ENCODE results near the gene CRTAP.
"Not testable (repeated sequence)": the region's sequence is repeated elsewhere in the genome, so short reads cannot be mapped to it uniquely, and the experiment has no call there.

CRTAP gene

GRCh38 chr3:33173672-33174071 is 59.9 kb downstream of the CRTAP start:
- Histone ChIP-seq H3K36me3 (ENCODE audit: control insufficient read depth in 2 of 2, insufficient read depth in 2 of 2, low read length in 2 of 2) (no peaks in the 10 kb centered on the region), H3K9me3 (ENCODE audit: control insufficient read depth in 2 of 2, low read length in 2 of 2) (peaks cover 0 to 3% of the 10 kb centered on the region in 2 donors), H3K4me1 (ENCODE audit: control insufficient read depth, insufficient read depth, low read length) (peaks cover 3% of the 10 kb centered on the region), H3K9ac (ENCODE audit: low read length in 2 of 2) (no peak overlapping the region), H3K4me3 (ENCODE audit: low read length in 2 of 2) (no peak overlapping the region), H3K27me3 (ENCODE audit: control insufficient read depth in 1 of 2, insufficient read depth in 2 of 2, low read length in 2 of 2) (no peaks in the 10 kb centered on the region), H3K27ac (ENCODE audit: low read length) (no peak overlapping the region)

DNA sequence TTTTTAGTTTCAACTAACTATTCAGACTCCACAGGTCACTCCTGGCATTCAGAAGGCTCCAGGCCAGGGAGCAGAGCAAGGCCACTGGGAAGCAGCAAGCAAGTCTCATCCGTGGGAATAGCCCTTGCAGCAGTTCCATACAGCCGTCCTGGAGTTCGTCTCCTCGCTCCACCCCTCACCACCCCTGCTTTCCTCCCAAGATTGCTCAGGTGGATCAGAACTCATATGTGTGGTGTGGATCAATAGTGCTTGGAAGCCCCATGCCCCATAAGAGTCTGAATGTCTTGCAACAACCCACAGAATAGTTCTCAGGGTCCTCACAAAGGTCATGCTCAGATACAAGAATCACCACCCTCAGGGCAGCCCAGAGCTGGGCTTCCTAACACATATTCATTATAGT is 60.3 kb downstream of the CRTAP start:
- Histone ChIP-seq H3K27ac (ENCODE audit: low read length) (no peak overlapping the region), H3K36me3 (ENCODE audit: control insufficient read depth in 2 of 2, insufficient read depth in 2 of 2, low read length in 2 of 2) (no peaks in the 10 kb centered on the region), H3K9ac (ENCODE audit: low read length in 2 of 2) (no peak overlapping the region), H3K27me3 (ENCODE audit: control insufficient read depth in 1 of 2, insufficient read depth in 2 of 2, low read length in 2 of 2) (no peaks in the 10 kb centered on the region), H3K4me1 (ENCODE audit: control insufficient read depth, insufficient read depth, low read length) (peaks cover 3% of the 10 kb centered on the region), H3K4me3 (ENCODE audit: low read length in 2 of 2) (no peak overlapping the region), H3K9me3 (ENCODE audit: control insufficient read depth in 2 of 2, low read length in 2 of 2) (peaks cover 2 to 3% of the 10 kb centered on the region in 2 donors)

DNA sequence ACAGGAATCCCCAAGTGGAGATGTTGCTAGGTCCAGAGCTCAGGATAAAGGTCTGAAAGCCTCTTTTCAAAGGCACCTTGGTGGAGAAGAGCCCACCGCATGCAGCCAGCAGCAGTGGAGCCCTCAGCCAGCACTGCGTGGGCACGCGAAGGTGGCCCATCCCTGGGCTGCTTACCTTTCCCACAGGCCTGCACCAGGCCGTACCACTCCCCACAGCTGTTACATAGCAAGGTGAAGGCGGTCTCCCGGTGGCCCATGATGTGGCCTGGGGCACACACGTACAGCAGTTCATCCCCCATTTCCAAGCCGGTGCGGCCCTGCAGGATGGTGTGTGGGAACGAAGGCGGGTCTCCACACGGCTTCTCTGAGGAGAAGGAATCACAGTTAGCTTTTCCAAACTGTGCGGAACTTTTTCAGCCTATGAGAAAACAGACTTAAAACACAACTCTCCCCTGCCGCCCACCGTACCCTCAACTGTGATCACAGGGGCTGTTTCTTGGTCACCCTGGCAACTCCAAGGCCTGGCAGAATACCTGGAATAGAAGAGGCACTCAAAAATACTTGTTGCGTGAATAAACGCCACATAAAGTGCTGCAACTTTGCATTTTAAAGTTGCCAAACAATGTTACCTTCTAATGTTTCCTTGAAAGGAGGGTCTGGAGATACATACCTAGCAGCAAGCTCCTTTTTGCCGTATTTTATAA is 61.0 kb downstream of the CRTAP start:
- Histone ChIP-seq H3K4me1 (ENCODE audit: control insufficient read depth, insufficient read depth, low read length) (no peaks in the 10 kb centered on the region), H3K27me3 (ENCODE audit: control insufficient read depth in 1 of 2, insufficient read depth in 2 of 2, low read length in 2 of 2) (no peaks in the 10 kb centered on the region)

DNA sequence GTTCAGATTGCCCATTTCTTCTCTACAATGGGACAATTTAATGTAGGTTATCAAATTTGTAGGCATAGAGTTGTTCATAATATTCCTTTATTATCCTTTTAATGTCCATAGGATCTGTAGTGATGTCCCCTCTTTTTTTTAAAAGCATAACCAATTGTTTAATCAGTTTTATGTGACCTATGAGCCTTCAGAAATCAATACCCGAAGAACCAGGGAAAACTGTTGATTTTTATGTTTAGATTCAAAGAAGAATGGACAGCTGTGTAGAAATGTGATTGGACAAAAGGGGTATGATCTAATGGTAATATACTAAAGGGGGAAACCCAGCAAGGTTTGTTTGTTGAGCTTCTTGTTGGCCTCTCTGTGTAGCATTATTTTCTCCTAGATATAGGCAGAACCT is 65.3 kb downstream of the CRTAP start:
- Histone ChIP-seq H3K4me3 (ENCODE audit: low read length in 2 of 2) (no peak overlapping the region), H3K27me3 (ENCODE audit: control insufficient read depth in 1 of 2, insufficient read depth in 2 of 2, low read length in 2 of 2) (no peaks in the 10 kb centered on the region), H3K9ac (ENCODE audit: low read length in 2 of 2) (no peak overlapping the region), H3K36me3 (ENCODE audit: control insufficient read depth in 2 of 2, insufficient read depth in 2 of 2, low read length in 2 of 2) (no peaks in the 10 kb centered on the region), H3K27ac (ENCODE audit: low read length) (no peak overlapping the region), H3K9me3 (ENCODE audit: control insufficient read depth in 2 of 2, low read length in 2 of 2) (peaks cover 2 to 3% of the 10 kb centered on the region in 2 donors), H3K4me1 (ENCODE audit: control insufficient read depth, insufficient read depth, low read length) (no peaks in the 10 kb centered on the region)

More for the DNA sequence above, 61.0 kb downstream of the CRTAP start:
- peaks cover 2 to 3% of the 10 kb centered on the region in 2 donors for H3K9me3 ChIP-seq (ENCODE audit: control insufficient read depth in 2 of 2, low read length in 2 of 2)
- no peak overlapping the region for H3K9ac ChIP-seq (ENCODE audit: low read length in 2 of 2)
- H3K4me3 ChIP-seq (ENCODE audit: low read length in 2 of 2) = no peak overlapping the region
- no peak overlapping the region for H3K27ac ChIP-seq (ENCODE audit: low read length)
- no peaks in the 10 kb centered on the region for H3K36me3 ChIP-seq (ENCODE audit: control insufficient read depth in 2 of 2, insufficient read depth in 2 of 2, low read length in 2 of 2)

DNA sequence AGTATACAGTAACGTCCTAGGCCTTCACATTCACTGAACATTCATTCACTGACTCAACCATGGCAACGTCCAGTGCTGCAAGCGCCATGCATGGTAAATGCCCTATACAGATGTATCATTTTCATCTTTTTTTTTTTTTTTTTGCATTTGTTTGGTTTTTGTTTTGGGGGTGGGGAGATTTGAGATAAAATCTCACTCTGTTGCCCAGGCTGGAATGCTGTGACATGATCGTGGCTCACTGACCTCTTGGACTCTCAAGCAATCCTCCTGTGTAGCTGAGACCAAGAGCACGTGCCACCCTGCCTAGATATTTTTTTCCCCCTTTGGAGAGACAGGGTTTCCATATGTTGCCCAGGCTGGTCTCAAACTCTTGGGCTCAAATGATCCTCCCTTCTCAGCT is 67.4 kb downstream of the CRTAP start:
- no peak overlapping the region for H3K4me3 ChIP-seq (ENCODE audit: low read length in 2 of 2)

GRCh38 chr3:33181641-33182040 is 67.8 kb downstream of the CRTAP start:
- H3K9me3 ChIP-seq (ENCODE audit: control insufficient read depth in 2 of 2, low read length in 2 of 2); H3K27ac ChIP-seq (ENCODE audit: low read length); H3K27me3 ChIP-seq (ENCODE audit: control insufficient read depth in 1 of 2, insufficient read depth in 2 of 2, low read length in 2 of 2): not testable (repeated sequence)

More for the DNA sequence above, 67.4 kb downstream of the CRTAP start:
- no peaks in the 10 kb centered on the region for H3K27me3 ChIP-seq (ENCODE audit: control insufficient read depth in 1 of 2, insufficient read depth in 2 of 2, low read length in 2 of 2)
- H3K4me1 ChIP-seq (ENCODE audit: control insufficient read depth, insufficient read depth, low read length) = no peaks in the 10 kb centered on the region
- no peak overlapping the region for H3K9ac ChIP-seq (ENCODE audit: low read length in 2 of 2)
- H3K27ac ChIP-seq (ENCODE audit: low read length) = no peak overlapping the region
- peaks cover 2 to 3% of the 10 kb centered on the region in 2 donors for H3K9me3 ChIP-seq (ENCODE audit: control insufficient read depth in 2 of 2, low read length in 2 of 2)
- no peaks in the 10 kb centered on the region for H3K36me3 ChIP-seq (ENCODE audit: control insufficient read depth in 2 of 2, insufficient read depth in 2 of 2, low read length in 2 of 2)

DNA sequence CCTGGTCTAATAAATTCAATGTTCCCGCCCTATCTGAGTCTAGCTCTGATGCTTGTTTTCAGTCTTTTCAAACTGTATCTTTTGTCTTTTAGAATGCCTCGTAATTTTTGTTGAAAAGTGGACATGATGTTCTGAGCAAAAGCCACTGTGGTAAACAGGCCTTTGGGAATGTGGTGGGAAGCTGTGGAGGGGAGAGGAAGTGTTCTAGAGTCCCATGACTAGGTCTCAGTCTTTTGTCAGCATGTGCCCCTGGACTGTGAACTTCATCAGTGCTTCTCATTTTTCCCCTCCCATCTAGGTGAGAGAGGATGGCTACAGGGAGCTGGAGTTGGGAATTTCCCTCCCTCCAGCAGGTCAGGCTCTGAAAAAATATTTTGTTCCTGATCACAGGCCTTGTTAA is 71.0 kb downstream of the CRTAP start:
- H3K9me3 ChIP-seq (ENCODE audit: control insufficient read depth in 2 of 2, low read length in 2 of 2) = no peaks in the 10 kb centered on the region
- H3K9ac ChIP-seq (ENCODE audit: low read length in 2 of 2) = no peak overlapping the region
- H3K36me3 ChIP-seq (ENCODE audit: control insufficient read depth in 2 of 2, insufficient read depth in 2 of 2, low read length in 2 of 2) = no peaks in the 10 kb centered on the region
- H3K27ac ChIP-seq (ENCODE audit: low read length) = no peak overlapping the region
- no peaks in the 10 kb centered on the region for H3K4me1 ChIP-seq (ENCODE audit: control insufficient read depth, insufficient read depth, low read length)
- no peaks in the 10 kb centered on the region for H3K27me3 ChIP-seq (ENCODE audit: control insufficient read depth in 1 of 2, insufficient read depth in 2 of 2, low read length in 2 of 2)
- no peak overlapping the region for H3K4me3 ChIP-seq (ENCODE audit: low read length in 2 of 2)

More at GRCh38 chr3:33181641-33182040, 67.8 kb downstream of the CRTAP start:
- not testable (repeated sequence) for H3K36me3 ChIP-seq (ENCODE audit: control insufficient read depth in 2 of 2, insufficient read depth in 2 of 2, low read length in 2 of 2); H3K4me3 ChIP-seq (ENCODE audit: low read length in 2 of 2); H3K9ac ChIP-seq (ENCODE audit: low read length in 2 of 2); H3K4me1 ChIP-seq (ENCODE audit: control insufficient read depth, insufficient read depth, low read length)

GRCh38 chr3:33186524-33187367 is 72.9 kb downstream of the CRTAP start:
- no peak overlapping the region for H3K4me3 ChIP-seq (ENCODE audit: low read length in 2 of 2)
- H3K9me3 ChIP-seq (ENCODE audit: control insufficient read depth in 2 of 2, low read length in 2 of 2) = no peaks in the 10 kb centered on the region
- H3K4me1 ChIP-seq (ENCODE audit: control insufficient read depth, insufficient read depth, low read length) = no peaks in the 10 kb centered on the region
- no peaks in the 10 kb centered on the region for H3K27me3 ChIP-seq (ENCODE audit: control insufficient read depth in 1 of 2, insufficient read depth in 2 of 2, low read length in 2 of 2)
- H3K27ac ChIP-seq (ENCODE audit: low read length) = no peak overlapping the region
- no peak overlapping the region for H3K9ac ChIP-seq (ENCODE audit: low read length in 2 of 2)
- H3K36me3 ChIP-seq (ENCODE audit: control insufficient read depth in 2 of 2, insufficient read depth in 2 of 2, low read length in 2 of 2) = no peaks in the 10 kb centered on the region

DNA sequence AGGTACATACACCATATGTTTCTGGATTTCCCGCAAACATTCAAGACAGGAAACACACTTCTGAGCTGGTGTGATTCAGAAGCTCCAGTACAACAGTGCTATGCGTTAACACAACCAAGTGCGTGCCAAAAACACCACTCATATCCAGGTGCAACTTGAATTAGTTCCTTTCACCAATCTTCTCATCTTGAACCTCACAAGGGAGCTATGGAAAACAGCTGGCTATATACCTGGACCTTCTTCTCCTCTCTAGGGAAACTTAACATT is 73.5 kb downstream of the CRTAP start:
- Histone ChIP-seq H3K4me3 (ENCODE audit: low read length in 2 of 2) (no peak overlapping the region), H3K36me3 (ENCODE audit: control insufficient read depth in 2 of 2, insufficient read depth in 2 of 2, low read length in 2 of 2) (no peaks in the 10 kb centered on the region), H3K27ac (ENCODE audit: low read length) (no peak overlapping the region), H3K9ac (ENCODE audit: low read length in 2 of 2) (no peak overlapping the region), H3K4me1 (ENCODE audit: control insufficient read depth, insufficient read depth, low read length) (no peaks in the 10 kb centered on the region), H3K27me3 (ENCODE audit: control insufficient read depth in 1 of 2, insufficient read depth in 2 of 2, low read length in 2 of 2) (no peaks in the 10 kb centered on the region), H3K9me3 (ENCODE audit: control insufficient read depth in 2 of 2, low read length in 2 of 2) (no peaks in the 10 kb centered on the region)

GRCh38 chr3:33194303-33194702 is 80.5 kb downstream of the CRTAP start:
- no peaks in the 10 kb centered on the region for H3K4me1 ChIP-seq (ENCODE audit: control insufficient read depth, insufficient read depth, low read length)
- no peaks in the 10 kb centered on the region for H3K36me3 ChIP-seq (ENCODE audit: control insufficient read depth in 2 of 2, insufficient read depth in 2 of 2, low read length in 2 of 2)
- H3K4me3 ChIP-seq (ENCODE audit: low read length in 2 of 2) = no peak overlapping the region
- no peaks in the 10 kb centered on the region for H3K27me3 ChIP-seq (ENCODE audit: control insufficient read depth in 1 of 2, insufficient read depth in 2 of 2, low read length in 2 of 2)
- no peak overlapping the region for H3K27ac ChIP-seq (ENCODE audit: low read length)
- no peak overlapping the region for H3K9ac ChIP-seq (ENCODE audit: low read length in 2 of 2)
- H3K9me3 ChIP-seq (ENCODE audit: control insufficient read depth in 2 of 2, low read length in 2 of 2) = no peaks in the 10 kb centered on the region

- Histone ChIP-seq H3K4me1 (ENCODE audit: control insufficient read depth, insufficient read depth, low read length) (no peaks in the 10 kb centered on the region), H3K27me3 (ENCODE audit: control insufficient read depth in 1 of 2, insufficient read depth in 2 of 2, low read length in 2 of 2) (no peaks in the 10 kb centered on the region), H3K9ac (ENCODE audit: low read length in 2 of 2) (no peak overlapping the region), H3K27ac (ENCODE audit: low read length) (no peak overlapping the region), H3K4me3 (ENCODE audit: low read length in 2 of 2) (no peak overlapping the region), H3K36me3 (ENCODE audit: control insufficient read depth in 2 of 2, insufficient read depth in 2 of 2, low read length in 2 of 2) (no peaks in the 10 kb centered on the region), H3K9me3 (ENCODE audit: control insufficient read depth in 2 of 2, low read length in 2 of 2) (no peaks in the 10 kb centered on the region)
Observed at GRCh38 chr3:33196538-33196937, 82.7 kb downstream of the CRTAP start.

Data from stomach smooth muscle (tissue), 2 donors.